AG10803 (cell line): Measurements from ENCODE around the gene NKAIN1.

Source experiments
- DNase-seq: peaks from one replicate; pipeline ENCODE4 v3.0.0; 2010; ENCODE audit warnings: low read depth
- H3K4me3 ChIP-seq: 2 replicates; pipeline ENCODE4 v1.5.1; 2011; ENCODE audit warnings: mild to moderate bottlenecking, low read length, control low read depth
- CTCF ChIP-seq: conservative IDR thresholded peaks from 2 replicates; pipeline ENCODE4 v1.5.1; 2011; ENCODE audit warnings: mild to moderate bottlenecking, low read length, control low read depth, inconsistent platforms

NKAIN1 gene

DNA sequence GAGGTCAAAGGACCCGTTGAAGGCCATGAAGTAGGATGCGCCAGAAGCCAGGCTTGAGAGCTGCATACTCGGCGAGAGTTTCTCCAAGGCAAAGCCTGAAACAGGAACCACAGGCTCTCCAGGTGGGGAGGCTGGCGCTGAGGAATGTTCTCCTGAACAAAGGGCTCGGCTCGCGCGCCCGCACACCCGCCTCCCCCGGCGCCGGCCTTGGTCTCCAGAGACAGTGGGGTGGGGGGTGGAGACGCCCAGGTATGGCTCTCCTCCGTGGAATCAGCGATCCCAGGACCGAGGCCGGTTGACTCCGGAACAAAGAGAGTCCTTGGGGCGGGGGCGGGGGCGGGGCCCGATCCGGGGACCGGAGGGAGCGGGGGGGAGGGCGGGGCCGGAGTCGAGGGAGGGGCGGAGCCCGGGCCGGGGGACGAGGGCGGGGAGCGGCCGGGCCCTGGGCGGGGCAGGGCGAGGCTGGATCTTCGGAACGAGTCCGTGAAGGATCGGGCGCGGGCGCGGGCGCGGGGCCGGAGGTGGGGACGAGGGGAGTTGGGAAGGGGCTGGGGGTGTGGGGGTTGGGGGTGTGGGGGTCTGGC is 85.0 kb downstream of the NKAIN1 start:
- TF ChIP-seq CTCF, result no peak
- peak; percentile 69 for DNase-seq
- peak overlapping the region; percentile 78 for H3K4me3 ChIP-seq

GRCh38 chr1:31154000-31154631 is 85.6 kb downstream of the NKAIN1 start:
- H3K4me3 ChIP-seq, result peak overlapping the region; percentile 59
- no peak for TF ChIP-seq CTCF
- DNase-seq, result no peak

- DNase-seq, result peak; percentile 25
- no peak overlapping the region for H3K4me3 ChIP-seq
- TF ChIP-seq CTCF, result no peak
These were observed 86.3 kb downstream of the NKAIN1 start for GRCh38 chr1:31153423-31153822.

DNA sequence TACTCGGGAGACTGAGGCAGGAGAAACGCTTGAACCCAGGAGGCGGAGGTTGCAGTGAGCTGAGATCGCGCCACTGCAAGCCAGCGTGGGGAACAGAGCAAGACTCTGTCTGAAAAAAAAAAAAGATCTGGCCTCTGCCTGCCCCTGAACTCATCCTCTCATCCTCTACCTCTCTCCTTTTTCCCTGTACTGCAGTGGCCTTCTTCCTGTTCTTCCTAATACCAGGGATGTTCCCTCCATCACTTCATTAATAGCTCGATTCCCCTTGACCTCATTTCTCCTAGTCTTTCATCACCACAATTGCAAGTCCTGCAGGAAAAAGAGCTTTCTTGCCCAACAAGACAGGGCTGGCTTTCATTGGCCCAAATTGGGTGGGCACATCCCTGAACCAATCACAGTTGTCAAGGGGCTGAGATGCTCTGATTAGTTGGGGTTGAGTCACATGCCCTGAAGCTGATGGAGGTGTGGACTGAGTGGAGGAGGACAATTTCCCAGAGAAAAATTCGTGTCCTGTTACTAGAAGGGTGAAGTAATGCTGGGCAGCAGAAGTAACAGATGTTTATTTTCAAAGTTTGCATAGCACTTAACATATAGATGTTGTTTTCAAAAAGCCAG is 87.4 kb downstream of the NKAIN1 start:
- peak; percentile 71 for DNase-seq
- H3K4me3 ChIP-seq, result no peak overlapping the region
- TF ChIP-seq CTCF, result no peak

GRCh38 chr1:31151402-31151801 is 88.3 kb downstream of the NKAIN1 start:
- no peak for DNase-seq
- no peak for TF ChIP-seq CTCF
- no peak overlapping the region for H3K4me3 ChIP-seq

GRCh38 chr1:31148409-31148808 is 91.3 kb downstream of the NKAIN1 start:
- H3K4me3 ChIP-seq, result no peak overlapping the region
- no peak for DNase-seq
- TF ChIP-seq CTCF, result no peak

- no peak for DNase-seq
- H3K4me3 ChIP-seq, result no peak overlapping the region
- TF ChIP-seq CTCF, result no peak
These were observed 94.0 kb downstream of the NKAIN1 start for GRCh38 chr1:31145648-31146047.
